GM21717 (cell line): ENCODE results near the gene GORAB.
A peak's percentile ranks its signal among the peaks of the same experiment; 100 is the strongest.

Experiments used
- ATAC-seq: cut with Tn5 transposase; IDR thresholded peaks from one replicate; pipeline ENCODE4 v1.9.1; 2021; ENCODE audit warnings: mild to moderate bottlenecking, moderate library complexity; ENCODE audit not compliant: unreplicated experiment

The GORAB gene, protein sequence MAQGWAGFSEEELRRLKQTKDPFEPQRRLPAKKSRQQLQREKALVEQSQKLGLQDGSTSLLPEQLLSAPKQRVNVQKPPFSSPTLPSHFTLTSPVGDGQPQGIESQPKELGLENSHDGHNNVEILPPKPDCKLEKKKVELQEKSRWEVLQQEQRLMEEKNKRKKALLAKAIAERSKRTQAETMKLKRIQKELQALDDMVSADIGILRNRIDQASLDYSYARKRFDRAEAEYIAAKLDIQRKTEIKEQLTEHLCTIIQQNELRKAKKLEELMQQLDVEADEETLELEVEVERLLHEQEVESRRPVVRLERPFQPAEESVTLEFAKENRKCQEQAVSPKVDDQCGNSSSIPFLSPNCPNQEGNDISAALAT

DNA sequence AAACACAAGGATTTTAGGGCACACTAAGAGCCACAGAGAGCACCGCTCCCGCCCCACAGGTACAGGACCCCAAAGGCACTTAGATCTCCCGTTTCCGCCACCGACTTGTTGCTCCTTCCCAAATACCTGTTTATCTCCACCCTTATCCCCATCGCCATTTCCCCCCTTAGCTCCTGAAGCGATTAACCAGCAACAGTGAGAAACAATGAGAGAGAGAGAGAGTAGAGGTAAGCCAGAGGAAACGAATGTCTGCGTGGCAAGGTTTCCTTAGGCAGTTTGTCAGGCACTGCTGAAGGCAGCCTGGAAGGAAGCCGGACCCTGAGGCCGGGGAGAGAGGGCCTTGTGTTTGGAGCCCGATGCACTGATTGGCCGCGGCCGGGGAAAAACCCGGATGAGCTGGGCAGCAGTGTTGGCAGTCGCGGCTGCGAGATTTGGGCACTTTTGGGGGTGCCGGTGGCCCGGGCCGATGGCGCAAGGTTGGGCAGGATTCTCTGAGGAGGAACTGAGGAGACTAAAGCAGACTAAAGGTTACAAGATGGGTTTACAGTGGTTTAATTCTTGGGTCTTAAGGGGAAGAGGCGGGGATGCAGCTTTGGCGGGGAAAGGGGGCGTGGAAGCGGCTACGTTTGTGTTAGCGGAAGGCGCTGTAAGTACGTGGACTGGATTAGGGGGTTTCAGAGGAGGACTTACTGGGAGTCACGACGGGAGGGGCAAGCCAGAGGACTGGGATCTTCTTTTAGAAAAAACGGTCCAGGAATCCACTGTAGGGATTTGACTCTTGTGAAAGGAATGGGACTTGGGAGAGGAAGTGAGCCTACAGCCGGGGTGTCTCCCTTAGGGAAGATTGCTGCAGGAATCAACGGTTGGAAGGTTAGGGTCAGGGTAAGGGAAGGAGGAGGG lies at the start of gene GORAB:
Gene GORAB, plus strand, starts transcription at position 409 of the 900 bp plus-strand sequence. Its CDS starts 58 bp downstream, at position 467.
- ATAC-seq: peak; percentile 99

DNA sequence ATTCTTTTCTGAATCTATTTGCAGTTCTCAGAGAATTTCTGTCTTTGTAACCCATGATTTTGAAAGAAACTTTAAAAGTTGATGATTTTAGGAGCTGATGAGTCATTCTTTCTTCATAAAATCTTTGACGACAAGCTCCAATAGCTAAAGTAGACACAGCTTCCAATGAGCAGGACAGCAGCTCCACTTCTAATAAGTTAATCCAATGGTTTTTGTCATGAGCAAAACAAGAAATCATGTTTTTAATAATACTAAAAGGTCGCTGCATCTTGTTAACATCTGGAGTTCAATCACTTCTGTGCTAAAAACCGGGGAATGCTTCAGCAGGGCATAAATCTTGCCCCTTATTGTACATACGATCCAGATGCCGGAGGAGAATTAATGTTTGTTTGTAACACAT lies 48.9 kb upstream of the GORAB start:
- ATAC-seq: no peak

DNA sequence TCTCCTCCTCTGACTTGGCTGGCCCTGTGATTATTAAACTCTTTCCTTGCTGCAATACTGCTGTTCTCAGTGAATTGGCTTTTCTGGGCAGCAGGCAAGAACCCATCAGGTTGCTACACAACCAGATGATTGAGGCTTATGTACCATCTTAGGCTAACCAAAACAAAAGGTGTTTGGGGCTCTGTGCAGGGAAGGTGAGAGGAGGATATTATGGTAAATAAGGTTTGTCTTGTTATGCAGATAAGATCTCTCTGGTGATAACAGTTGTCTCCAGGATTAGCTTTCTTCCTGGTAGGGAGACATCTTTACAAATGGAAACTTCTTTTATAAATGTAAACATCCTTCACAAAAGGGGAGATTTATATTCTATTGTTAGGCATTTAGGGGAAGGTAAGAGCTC lies 44.5 kb upstream of the GORAB start:
- no peak for ATAC-seq

DNA sequence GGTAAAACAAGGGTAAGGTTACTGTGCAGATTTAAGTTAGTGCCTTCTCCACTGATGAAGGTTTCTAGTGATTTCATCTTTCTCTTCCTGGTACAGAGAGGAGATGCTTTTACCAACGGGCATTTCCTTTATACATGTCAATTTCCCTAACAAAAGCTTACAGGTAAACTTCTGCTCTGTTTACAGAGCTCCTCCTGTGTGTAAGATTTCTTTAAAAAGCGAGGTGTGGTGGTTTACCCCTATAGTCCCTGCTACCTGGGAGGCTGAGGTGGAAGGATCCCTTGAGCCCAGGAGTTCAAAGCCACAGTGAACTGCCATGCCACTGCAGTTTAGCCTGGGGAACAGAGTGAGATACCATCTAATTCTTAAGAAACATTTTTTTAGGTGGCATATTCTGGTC lies 40.7 kb upstream of the GORAB start:
- no peak for ATAC-seq

DNA sequence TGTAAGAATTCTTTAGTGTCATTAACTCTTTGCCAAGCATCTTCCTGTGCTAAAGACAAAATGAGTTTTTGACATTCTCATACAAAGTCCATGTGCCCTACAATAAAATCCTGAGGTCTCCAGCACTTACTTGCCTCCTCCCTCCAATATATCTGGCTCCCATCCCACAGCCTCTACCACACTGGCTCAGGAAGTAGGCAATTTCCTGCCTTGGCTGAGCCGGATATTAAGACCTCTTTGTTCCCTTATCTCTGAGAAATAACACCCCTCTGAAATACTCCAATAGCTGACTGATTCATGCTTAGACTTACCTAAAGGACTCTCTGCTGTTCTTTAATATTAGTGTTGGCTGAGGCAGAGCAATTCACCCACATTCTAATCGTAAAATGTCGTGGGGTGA lies 37.6 kb upstream of the GORAB start:
- ATAC-seq: no peak

DNA sequence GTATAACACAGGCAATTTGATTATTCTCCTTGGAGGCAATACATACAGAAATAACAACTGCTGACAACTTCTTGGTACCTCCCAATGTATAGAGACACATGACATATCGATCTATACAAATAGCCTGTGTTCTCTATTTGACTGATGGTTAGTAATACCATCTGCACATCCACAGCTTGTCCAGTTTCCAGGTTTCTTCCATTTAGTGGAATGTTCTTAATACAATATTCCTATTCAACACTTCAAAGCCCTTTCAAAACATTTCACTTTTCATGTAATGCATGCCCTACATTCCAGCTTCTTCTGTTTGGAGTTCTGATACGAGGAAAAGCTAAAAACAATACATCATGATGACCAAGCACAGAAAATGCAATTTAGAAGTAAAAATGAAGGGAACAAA lies 37.0 kb upstream of the GORAB start:
- no peak for ATAC-seq

DNA sequence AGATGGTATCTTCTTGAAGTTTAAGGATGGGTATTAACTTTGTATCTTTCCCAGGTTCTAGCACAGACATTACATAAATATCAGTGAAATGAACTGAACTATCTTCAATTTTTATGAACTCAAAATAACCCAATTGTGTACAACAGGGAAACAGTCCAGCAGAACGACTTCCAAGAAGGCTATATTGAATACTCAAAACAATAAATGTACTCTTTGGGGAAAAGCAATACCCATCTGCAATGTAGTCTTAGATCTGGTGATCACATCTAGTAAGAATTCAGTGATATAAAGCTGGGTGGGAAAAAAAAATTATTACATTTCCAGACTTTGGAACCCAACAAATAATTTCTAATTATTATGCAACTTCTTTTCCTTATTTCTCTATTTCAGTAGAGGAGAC lies 33.1 kb upstream of the GORAB start:
- ATAC-seq: no peak

DNA sequence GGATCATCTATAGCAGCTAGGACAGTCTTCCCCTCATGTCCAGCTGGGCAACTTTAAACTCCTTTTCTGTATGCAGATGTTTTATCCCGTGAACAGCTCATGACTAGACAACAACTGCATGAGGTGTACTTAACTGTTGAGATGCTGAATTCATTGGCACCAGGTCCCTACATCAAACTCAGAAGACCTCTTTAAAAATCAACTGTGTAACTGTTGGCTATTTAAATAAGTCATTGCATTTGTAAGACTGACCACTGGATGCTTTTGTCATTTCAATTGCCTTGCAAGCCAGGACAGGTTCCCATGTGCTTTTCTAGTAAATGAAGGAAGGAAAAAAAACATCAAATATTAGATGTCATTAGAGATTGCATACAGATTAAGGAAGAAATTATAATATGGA lies 28.3 kb upstream of the GORAB start:
- no peak for ATAC-seq

DNA sequence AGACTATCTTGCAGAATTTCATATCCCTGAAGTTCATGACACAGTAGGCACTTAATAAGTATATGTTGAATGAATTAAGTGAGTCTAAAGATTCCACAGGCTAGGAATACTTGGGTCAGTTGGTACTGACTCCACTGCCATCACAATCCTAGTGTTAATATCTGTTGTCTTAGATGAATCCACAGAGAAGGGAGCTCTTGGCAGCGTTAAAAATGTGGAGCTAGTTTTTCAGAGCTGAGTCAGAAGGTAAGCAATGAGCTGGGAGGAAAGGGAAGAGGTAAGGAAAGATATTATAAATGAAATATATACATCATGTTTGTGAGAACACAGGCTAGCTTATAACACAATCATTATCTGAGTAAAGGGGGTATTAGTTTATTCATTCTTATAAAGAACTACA lies 21.8 kb upstream of the GORAB start:
- ATAC-seq: no peak

DNA sequence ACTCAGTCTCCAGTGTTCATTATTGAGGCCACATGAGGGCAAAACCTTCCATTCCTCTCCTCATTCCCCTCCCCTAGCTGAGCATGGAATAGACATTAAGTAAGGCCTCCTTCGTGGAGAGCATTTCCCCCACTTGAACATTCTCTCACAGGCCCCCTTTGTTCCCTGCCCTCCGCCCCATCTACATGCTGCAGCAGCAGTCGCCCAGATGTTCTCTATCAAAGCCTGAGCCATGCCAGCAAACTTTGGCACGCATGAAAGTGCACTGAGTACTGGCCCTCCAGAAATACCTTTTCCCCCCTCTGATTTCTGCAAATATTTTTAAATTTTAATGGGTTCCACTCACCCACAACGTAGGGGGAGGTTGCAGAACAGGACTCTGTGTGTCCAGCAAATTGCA lies 20.9 kb upstream of the GORAB start:
- ATAC-seq: no peak

DNA sequence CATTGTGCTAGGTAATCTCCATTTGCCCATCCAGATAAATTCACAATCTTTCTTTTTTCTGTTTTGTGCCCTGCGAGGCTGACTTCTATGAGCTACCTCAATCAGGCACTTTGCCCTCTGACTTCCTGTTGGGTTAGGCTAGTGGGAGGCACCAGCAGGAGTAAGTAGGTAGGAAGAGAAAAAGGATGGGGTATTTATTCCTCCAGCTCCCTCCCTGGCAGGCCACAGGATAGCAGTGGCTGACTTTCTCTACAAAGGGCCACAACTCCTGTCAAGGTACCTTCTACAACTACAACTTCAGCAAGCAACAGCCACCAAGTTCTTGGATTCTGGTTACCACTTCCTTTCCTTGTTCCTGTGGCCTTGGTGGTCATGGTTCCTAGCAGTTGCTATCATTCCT lies 18.8 kb upstream of the GORAB start:
- no peak for ATAC-seq

DNA sequence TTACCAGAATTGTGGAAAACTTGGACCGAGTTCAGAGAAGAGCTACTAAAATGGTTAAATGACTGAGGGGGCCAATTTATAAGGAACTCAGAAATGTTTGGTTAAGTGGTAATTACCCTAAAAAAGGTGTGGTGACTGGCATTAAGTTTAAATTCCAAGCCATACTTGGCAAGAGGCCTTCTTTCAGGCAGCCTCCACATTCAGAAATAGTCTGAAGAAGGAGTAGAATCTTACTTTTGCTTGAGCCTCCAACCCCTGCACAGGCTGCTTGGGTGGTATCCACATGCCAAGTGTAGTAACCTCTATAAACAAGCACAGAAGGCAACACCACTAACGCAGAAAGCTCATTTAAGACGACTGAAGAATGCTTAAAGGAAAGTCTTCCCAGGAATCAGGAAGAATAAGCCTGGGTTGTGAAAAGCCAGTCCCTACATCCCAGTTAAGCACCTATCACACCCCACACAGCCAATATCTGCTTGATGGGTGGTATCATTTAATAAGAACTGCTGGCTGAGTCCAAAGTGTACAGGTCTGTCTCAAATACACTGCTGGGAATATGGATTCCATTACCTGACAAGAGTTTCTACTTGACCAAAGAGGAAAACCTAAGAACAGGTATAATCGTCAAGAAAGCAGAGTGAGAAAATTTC lies 13.7 kb upstream of the GORAB start:
- ATAC-seq: no peak

DNA sequence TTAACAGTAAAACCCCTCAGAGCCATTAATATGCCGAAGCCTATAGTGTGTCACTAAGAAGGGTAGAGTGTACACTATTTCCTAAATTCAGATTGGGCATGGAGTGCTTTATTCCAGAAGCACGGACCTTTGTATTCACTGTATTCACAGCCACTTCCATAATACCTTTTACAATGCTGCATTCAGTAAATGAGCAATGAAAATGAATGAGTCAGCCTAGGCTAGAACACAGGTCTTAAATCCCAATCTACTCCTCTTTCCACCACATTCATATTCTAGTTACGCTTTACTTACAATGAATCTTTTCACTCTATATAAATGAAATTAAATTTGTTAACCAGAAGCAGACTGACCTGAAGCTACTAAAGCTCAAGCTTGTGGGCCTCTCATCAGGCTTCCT lies 13.0 kb upstream of the GORAB start:
- no peak for ATAC-seq

DNA sequence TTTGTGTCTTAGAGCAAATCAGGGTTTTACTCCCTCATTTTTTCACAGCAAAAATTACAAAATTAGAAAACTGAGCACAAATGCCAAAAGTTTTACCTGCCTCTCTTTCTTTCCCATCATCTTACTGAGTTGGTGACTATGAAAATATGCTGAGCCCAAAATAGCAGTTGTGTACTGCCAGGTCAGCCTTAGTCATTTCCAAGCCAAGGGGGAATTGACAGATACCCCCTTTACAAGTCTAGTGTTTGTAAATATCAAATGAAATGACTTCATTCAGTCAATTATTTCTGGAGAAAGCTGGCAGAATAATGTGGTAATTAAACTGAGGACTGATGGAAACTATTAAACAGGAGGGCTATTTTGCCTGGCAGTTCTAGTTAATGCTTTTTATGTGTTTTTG lies 11.4 kb upstream of the GORAB start:
- ATAC-seq: no peak

DNA sequence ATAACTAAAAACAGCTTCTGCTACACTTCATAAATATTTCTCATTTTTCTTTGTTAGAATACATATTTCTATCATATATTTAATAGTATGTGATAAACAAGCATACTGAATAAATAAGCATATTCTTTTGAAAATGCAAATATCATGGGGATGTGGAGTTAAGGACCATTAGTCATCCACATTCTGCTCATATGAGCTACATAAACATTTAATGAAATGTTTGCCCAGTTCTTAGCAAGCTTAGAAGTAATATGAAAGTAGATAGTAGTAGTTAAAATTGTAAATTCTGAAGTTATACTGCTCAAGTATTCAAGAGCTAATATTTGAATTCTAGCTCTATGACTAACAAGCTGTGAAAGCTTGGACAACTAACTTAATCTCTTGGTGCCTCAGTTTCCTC lies 10.1 kb upstream of the GORAB start:
- no peak for ATAC-seq

DNA sequence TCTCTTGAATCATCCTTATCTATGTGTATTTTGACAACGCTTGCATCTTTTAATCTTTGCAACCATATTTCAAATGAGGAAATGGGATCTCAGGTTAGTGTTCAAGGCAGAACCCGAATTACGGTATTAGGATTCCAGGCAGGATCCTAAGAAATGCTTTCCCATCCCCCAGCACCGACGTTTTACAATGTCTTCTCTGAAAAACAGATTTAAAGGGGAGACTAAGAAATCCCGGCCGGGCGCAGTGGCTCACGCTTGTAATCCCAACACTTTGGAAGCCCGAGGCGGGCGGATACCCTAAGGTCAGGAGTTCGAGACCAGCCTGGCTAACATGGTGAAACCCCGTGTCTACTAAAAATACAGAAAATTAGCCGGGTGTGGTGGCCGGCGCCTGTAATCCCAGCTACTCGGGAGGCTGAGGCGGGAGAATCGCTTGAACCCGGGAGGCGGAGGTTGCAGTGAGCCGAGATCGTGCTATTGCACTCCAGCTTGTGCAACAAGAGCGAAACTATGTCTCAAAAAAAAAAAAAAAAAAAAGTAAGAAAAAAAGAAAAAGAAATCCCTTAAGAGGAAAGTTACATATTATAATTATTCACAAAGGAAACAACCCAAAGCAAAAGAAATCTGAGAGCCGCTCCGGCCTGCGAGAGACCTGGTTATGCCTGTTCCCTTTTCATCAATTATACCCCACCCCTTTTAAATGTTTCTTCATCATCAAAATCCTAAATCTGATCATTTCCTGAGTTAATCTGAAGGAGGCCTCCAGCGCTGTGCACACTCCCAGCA lies 801 bp upstream of the GORAB start:
- no peak for ATAC-seq

DNA sequence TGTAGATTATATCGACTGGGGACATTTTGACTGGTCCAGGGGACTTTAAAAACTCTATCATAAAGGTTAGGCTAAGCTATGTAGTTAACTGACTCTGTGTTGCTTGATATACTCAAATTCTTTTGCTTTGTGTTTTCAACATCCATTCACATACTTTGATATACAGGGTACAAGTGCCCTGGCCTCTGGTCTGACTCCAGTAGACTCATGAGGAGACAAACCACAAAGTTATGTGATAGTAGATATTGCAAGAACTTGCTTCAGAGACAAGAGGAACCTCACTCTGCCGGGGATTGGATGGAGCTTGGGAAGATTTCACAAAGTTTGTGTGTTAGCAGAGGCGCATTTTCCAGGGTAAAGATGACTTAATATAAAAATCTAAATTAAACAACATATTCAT lies 1.3 kb downstream of the GORAB start:
- ATAC-seq: no peak

DNA sequence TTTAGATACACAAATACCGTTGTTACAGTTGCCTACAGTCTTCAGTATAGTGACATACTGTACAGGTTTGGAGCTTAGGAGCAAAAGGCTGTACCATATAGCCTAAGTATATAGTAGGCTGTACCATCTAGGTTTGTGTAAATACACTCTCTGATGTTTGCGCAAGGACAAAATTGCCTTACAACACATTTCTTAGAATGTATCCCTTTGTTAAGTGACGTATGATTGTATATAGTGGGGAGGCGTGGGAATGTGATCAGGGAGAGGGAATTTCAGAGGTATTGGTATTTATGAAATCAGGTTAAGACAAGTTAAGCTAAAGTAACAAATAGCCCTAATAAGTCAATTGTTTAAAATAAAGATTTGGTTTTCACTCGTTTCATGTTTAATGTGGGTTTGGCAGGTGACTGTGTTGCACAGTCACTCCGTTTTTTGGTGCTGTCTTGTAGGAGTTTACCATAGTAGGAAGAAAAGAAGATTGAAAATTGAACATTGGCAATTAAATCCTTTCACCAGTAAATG lies 2.7 kb downstream of the GORAB start:
- no peak for ATAC-seq

DNA sequence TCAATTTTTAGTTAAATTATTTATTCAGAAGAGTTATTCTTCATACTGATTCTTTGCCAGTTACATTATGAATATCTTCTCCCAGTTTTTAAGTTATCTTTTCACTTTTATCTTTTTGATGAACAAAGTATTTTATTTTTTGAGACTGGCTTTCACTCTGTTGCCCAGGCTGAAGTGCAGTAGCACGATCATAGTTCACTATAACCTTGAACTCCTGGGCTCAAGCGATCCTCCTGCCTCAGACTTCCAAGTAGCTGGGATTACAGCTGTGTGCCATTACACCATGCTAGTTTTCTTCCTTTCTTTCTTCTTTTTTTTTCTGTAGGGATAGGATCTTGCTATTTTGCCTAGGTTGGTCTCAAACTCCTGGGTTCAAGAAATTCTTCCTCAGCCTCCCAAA lies 3.5 kb downstream of the GORAB start:
- no peak for ATAC-seq

DNA sequence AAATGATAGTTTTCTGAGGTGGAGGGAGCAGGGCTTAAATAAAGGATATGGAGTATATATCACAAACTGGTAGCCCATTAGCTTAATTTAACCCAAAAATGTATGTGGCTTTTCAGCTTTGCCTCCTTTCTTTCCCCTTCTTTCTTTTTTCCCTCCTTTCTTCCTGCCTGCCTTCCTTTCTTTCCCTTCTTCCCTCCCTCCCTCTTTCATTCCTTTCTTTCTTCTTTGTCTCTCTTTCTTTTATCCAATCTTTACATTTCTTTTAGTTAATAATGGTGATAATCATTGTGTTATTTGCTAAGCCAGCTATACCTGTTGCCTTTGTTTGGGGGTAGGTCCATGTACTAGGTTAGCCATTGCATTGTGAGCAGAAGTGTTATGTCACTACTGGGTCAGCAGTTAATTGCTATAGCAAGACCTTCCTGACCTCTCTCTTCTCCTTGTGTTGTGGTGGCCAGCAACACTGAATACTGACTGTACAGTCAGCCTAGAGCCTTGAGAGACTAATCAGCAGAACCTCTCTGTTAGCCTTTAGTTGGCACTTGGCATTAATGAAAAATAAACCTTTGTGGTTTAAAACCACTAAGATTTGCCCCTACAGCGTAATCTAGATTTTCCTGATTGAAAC lies 5.1 kb downstream of the GORAB start:
- no peak for ATAC-seq
